PC-3 (cell line): ENCODE measurements around the gene GLI3. TPM values are rescaled to one million over a fixed set of nuclear protein-coding genes. Genes with fewer than 3 reads are reported as not detected.

ENCODE experiments used
- ATAC-seq: fragments of 200-7000 bp; cut with Tn5 transposase; 2 replicates; pipeline ENCODE4 v1.9.1; 2020; ENCODE audit warnings: mild to moderate bottlenecking, moderate library complexity
- BruUV-seq: library from RNA; stranded (reverse); fragments of 400-500 nt; replicated peaks from 2 replicates; lab custom pipeline; 2021; lab: Mats Ljungman, UMichigan
- CTCF ChIA-PET: fragments of 300-600 bp; sonication (Branson Sonifier 250); formaldehyde crosslinking; loops from one replicate; lab custom pipeline; 2022; ENCODE audit warnings: antibody characterized with exemption; lab: Charles Lee
- POLR2A ChIA-PET: fragments of 300-600 bp; sonication (Branson Sonifier 250); formaldehyde crosslinking; loops from one replicate; lab custom pipeline; 2022; ENCODE audit warnings: antibody characterized with exemption; ENCODE audit not compliant: unreplicated experiment; lab: Charles Lee
- DNase-seq: peaks from one replicate; pipeline ENCODE4 v3.0.0-alpha.2; 2015
- H2AFZ ChIP-seq: fragments of 300-600 bp; sonication (generic); 2 replicates; pipeline ENCODE4 v1.6.0; 2016; ENCODE audit warnings: antibody characterized with exemption, low read length
- H3F3A ChIP-seq: fragments of 300-600 bp; sonication (generic); one replicate; pipeline ENCODE4 v1.6.0; 2017; ENCODE audit warnings: antibody characterized with exemption, low read length, control low read depth, mild to moderate bottlenecking; ENCODE audit not compliant: unreplicated experiment
- H3K27ac ChIP-seq: fragments of 300-600 bp; sonication (generic); 2 replicates; pipeline ENCODE4 v1.5.1; 2016; ENCODE audit warnings: mild to moderate bottlenecking, low read length
- H3K27me3 ChIP-seq: fragments of 300-600 bp; sonication (generic); 2 replicates; pipeline ENCODE4 v1.6.1; 2016; ENCODE audit warnings: low read length, mixed read lengths
- H3K36me3 ChIP-seq: fragments of 300-600 bp; sonication (generic); 2 replicates; pipeline ENCODE4 v1.6.1; 2016; ENCODE audit warnings: low read depth, mixed run types, low read length, mixed read lengths
- H3K4me1 ChIP-seq: fragments of 300-600 bp; sonication (generic); 2 replicates; pipeline ENCODE4 v1.5.1; 2016; ENCODE audit warnings: low read length; ENCODE audit not compliant: insufficient read depth
- H3K4me2 ChIP-seq: fragments of 300-600 bp; sonication (generic); 2 replicates; pipeline ENCODE4 v1.6.0; 2016; ENCODE audit warnings: low read length
- H3K4me3 ChIP-seq: fragments of 300-600 bp; sonication (generic); 2 replicates; pipeline ENCODE4 v1.5.1; 2016; ENCODE audit warnings: mild to moderate bottlenecking, low read length, mixed read lengths
- H3K79me2 ChIP-seq: fragments of 300-600 bp; sonication (generic); 2 replicates; pipeline ENCODE4 v1.6.1; 2017; ENCODE audit warnings: low read length, mixed read lengths
- H3K9ac ChIP-seq: fragments of 300-600 bp; sonication (generic); 2 replicates; pipeline ENCODE4 v1.6.0; 2016; ENCODE audit warnings: mild to moderate bottlenecking, low read length
- H3K9me2 ChIP-seq: fragments of 300-600 bp; sonication (generic); replicated peaks from 2 replicates; pipeline ENCODE4 v1.6.1; 2016; ENCODE audit warnings: mixed run types, low read length, mixed read lengths
- H3K9me3 ChIP-seq: fragments of 300-600 bp; sonication (generic); 2 replicates; pipeline ENCODE4 v1.6.1; 2016; ENCODE audit warnings: low read length, mixed read lengths
- H4K20me1 ChIP-seq: fragments of 300-600 bp; sonication (generic); 2 replicates; pipeline ENCODE4 v1.6.1; 2016; ENCODE audit warnings: low read length, mixed read lengths
- EZH2 ChIP-seq: fragments of 300-600 bp; sonication (generic); IDR thresholded peaks from one replicate; pipeline ENCODE4 v1.6.1; 2017; ENCODE audit warnings: antibody characterized with exemption, mild to moderate bottlenecking, low read length; ENCODE audit not compliant: unreplicated experiment
- EZH2phosphoT487 ChIP-seq: fragments of 300-600 bp; sonication (generic); IDR thresholded peaks from 2 replicates; pipeline ENCODE4 v1.6.1; 2018; ENCODE audit warnings: mild to moderate bottlenecking, antibody characterized with exemption, low read length, borderline replicate concordance
- intact Hi-C: fragments of 100-400 bp; cut with micrococcal nuclease; formaldehyde crosslinking; loops from 2 replicates; pipeline ENCODE4 v1.9.0; 2023
- total RNA-seq: library from RNA; depleted of rRNA; stranded (reverse); fragments of >200 nt; gene quantifications from 2 replicates; pipeline ENCODE4 v1.2.3, GENCODE V29; 2014
- TF ChIP-seq, protein P1 (sequence below): fragments of 300-600 bp; sonication (generic); conservative IDR thresholded peaks from 2 replicates; pipeline ENCODE4 v1.5.1; 2017; ENCODE audit warnings: antibody characterized with exemption, low read depth, mild to moderate bottlenecking, low read length

Gene GLI3
- total RNA-seq, 1 experiment from 2014 or later = 3.5 TPM

DNA sequence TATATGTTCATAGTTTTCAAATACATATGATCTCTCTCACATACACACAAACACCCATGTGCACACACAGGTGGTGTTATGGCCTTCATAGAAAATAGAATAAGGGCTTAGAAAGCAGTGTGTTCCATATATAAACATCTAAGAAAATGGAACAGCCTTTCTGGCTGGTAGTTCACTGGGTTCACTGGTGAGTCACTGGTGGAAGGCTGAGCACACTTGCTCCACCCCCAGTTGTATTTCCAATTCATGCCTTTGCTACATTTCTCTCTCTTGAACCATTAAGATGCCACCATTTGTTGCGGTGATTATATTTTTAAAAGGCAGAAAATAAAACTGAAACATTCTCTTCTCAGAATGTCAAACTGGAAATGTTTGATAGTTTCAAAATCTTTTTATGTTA is 252.1 kb downstream of the GLI3 start:
- BruUV-seq = no TSS peak
- CTCF ChIA-PET = no interaction called here
- intact Hi-C loops = loop anchor here (5.0 to 10.0 kb wide), 2 partner anchors 32 to 590 kb away; no protein-coding TSS in a partner anchor
- H3K27ac ChIP-seq = no peak overlapping the region
- no peaks in the 10 kb centered on the region for H3K9me2 ChIP-seq
- H4K20me1 ChIP-seq = no peaks in the 10 kb centered on the region
- no peak overlapping the region for H3K4me3 ChIP-seq
- H3K9ac ChIP-seq = no peak overlapping the region
- no peaks in the 10 kb centered on the region for H3K9me3 ChIP-seq
- H2AFZ ChIP-seq = no peak overlapping the region
- no peak overlapping the region; the same call in 1 of the 2 replicates for H3K4me2 ChIP-seq
- peak; percentile 60; the same call in 1 of the 2 replicates for ATAC-seq
- POLR2A ChIA-PET = no interaction called here
- no peaks in the 10 kb centered on the region for H3K79me2 ChIP-seq
- peaks cover 17% of the 10 kb centered on the region for H3K4me1 ChIP-seq
- no peaks in the 10 kb centered on the region for H3F3A ChIP-seq
- DNase-seq = peak; percentile 37
- no peaks in the 10 kb centered on the region for H3K27me3 ChIP-seq
- TF ChIP-seq EZH2phosphoT487 = no peak
- TF ChIP-seq, protein P1, sequence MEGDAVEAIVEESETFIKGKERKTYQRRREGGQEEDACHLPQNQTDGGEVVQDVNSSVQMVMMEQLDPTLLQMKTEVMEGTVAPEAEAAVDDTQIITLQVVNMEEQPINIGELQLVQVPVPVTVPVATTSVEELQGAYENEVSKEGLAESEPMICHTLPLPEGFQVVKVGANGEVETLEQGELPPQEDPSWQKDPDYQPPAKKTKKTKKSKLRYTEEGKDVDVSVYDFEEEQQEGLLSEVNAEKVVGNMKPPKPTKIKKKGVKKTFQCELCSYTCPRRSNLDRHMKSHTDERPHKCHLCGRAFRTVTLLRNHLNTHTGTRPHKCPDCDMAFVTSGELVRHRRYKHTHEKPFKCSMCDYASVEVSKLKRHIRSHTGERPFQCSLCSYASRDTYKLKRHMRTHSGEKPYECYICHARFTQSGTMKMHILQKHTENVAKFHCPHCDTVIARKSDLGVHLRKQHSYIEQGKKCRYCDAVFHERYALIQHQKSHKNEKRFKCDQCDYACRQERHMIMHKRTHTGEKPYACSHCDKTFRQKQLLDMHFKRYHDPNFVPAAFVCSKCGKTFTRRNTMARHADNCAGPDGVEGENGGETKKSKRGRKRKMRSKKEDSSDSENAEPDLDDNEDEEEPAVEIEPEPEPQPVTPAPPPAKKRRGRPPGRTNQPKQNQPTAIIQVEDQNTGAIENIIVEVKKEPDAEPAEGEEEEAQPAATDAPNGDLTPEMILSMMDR = no peak
- no peak for TF ChIP-seq EZH2
- H3K36me3 ChIP-seq = no peaks in the 10 kb centered on the region

DNA sequence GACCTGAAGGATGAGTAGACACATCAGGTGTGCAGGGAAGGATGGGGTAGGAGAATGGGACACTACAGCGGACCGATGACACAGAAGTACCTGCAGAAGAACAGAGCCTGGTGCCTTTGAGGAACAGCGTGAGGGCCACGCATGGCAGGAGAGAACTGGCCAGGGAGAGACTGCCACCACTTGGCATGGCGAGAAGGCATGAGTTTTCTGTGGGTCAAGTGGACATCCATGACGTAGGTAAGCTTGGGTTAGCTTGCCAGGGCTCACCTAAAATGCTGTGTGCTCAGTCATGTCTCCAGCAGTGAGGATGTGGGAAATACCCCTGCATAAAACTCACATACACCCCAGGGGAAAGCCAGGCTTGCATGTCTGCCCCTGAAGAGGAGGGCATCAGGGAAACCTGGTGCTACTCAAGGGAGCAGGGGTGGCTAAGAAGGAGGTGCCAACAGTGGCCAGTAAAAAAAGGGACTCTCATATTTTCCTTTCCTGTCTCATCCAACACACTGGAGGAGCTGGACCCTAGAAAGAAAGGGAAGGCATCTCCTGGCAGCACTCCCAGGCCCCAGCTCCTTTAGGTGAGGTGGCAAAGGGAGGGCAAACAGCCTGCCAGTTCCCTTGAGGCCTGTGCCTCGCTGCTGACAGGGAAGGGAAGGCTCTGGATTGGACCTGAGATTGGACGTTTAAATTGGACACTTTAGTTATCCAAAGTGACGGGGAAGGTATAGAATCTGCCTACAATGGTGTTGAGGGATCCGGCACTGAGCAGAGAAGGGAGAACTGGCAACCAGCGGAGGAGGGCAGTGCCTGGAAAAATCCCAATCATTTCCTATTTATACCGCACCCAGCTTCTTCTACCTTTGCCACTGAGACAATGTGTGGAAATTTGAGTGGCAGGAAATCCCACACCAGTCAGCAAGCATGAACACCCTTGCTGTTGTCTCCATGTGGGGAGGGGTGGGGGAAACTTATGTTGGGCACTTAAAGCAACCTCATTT is 255.7 kb downstream of the GLI3 start:
- Histone ChIP-seq H3K4me2 (no peak overlapping the region), H3K4me1 (peaks cover 18% of the 10 kb centered on the region), H3K4me3 (no peak overlapping the region), H3K79me2 (no peaks in the 10 kb centered on the region), H3K9me2 (no peaks in the 10 kb centered on the region), H3F3A (no peaks in the 10 kb centered on the region), H4K20me1 (no peaks in the 10 kb centered on the region), H3K9me3 (no peaks in the 10 kb centered on the region), H3K27ac (no peak overlapping the region), H3K36me3 (peaks cover 3% of the 10 kb centered on the region; the same call in 1 of the 2 replicates), H3K9ac (no peak overlapping the region), H3K27me3 (no peaks in the 10 kb centered on the region), H2AFZ (no peak overlapping the region)
- no peak for ATAC-seq
- intact Hi-C loops = loop anchor here (5.0 to 10.0 kb wide), 2 partner anchors 36 to 593 kb away; no protein-coding TSS in a partner anchor
- peak; percentile 8 for DNase-seq
- CTCF ChIA-PET = interaction anchor here (0.7 kb wide), 1 partner anchor 849 kb away, joined by 3 read pairs; no protein-coding TSS in a partner anchor
- POLR2A ChIA-PET = no interaction called here
- BruUV-seq = no TSS peak
- TF ChIP-seq EZH2 (no peak), EZH2phosphoT487 (no peak)
- TF ChIP-seq, protein P1 = no peak
